A549 (cell line): ENCODE results near the gene GALNT15. TPM values are rescaled to one million over a fixed set of nuclear protein-coding genes. Genes with fewer than 3 reads are reported as not detected.

Experiments used
- ATAC-seq, 2 experiments: fragments of 200-7000 bp in 1 of 2; fragments of >200 bp in 1 of 2; cut with Nextera tagmentation in 1 of 2; cut with Tn5 transposase in 1 of 2; 3 replicates each; pipeline versions ENCODE4 v1.8.0 to v1.9.1; 2018 to 2020; ENCODE audit warnings: mild to moderate bottlenecking in 1 of 2, moderate library complexity in 1 of 2
- CTCF ChIA-PET: fragments of 300-600 bp; sonication (Branson Sonifier 250); formaldehyde crosslinking; extraction: SDS; loops from one replicate; lab custom pipeline; 2021; ENCODE audit warnings: antibody characterized with exemption, inconsistent platforms; lab: Yijun Ruan, JAX
- POLR2A ChIA-PET: fragments of 350-600 bp; formaldehyde crosslinking; extraction: SDS; loops from one replicate; lab custom pipeline; 2021; ENCODE audit warnings: antibody characterized with exemption, inconsistent platforms; lab: Yijun Ruan, JAX
- DNase-seq, 2 experiments: peaks; one replicate each; pipeline versions ENCODE4 v3.0.0 to v3.0.0-alpha.2; 2011 to 2016; ENCODE audit warnings: low read depth in 1 of 2, low spot score in 1 of 2
- FAIRE-seq: peaks from 2 replicates; lab custom pipeline; 2011; peaks lifted over from hg19 to GRCh38; lab: Jason Lieb, UNC
- H3K27ac ChIP-seq, 2 experiments: fragments of >200 bp; sonication (Bioruptor Twin); formaldehyde crosslinking; 3 replicates each; pipeline ENCODE4 v1.5.1; 2016 to 2017
- H3K4me1 ChIP-seq: fragments of >200 bp; sonication (Bioruptor Twin); formaldehyde crosslinking; 3 replicates; pipeline ENCODE4 v1.6.1; 2016
- H3K4me2 ChIP-seq: fragments of >200 bp; sonication (Bioruptor Twin); formaldehyde crosslinking; 3 replicates; pipeline ENCODE4 v1.6.1; 2016
- H3K4me3 ChIP-seq: fragments of >200 bp; sonication (Bioruptor Twin); formaldehyde crosslinking; 3 replicates; pipeline ENCODE4 v1.5.1; 2016
- H3K9me3 ChIP-seq: fragments of >200 bp; sonication (Bioruptor Twin); formaldehyde crosslinking; 3 replicates; pipeline ENCODE4 v1.6.1; 2016
- ATOH8 ChIP-seq: fragments of 250-450 bp; sonication (Bioruptor Pico); IDR thresholded peaks from 2 replicates; pipeline ENCODE4 v1.5.0; 2020; ENCODE audit warnings: low read depth, mild to moderate bottlenecking, moderate library complexity
- CEBPB ChIP-seq, 2 experiments: fragments of >200 bp in 1 of 2; sonication (Bioruptor Twin) in 1 of 2; formaldehyde crosslinking in 1 of 2; IDR thresholded peaks; 2 replicates each; pipeline ENCODE4 v1.6.1; 2012 to 2016
- CHD2 ChIP-seq: fragments of 150-350 bp; IDR thresholded peaks from 2 replicates; pipeline ENCODE4 v1.6.1; 2014; ENCODE audit warnings: low read length; ENCODE audit not compliant: partially characterized antibody
- CHD4 ChIP-seq: fragments of 200-600 bp; sonication (generic); IDR thresholded peaks from 2 replicates; pipeline ENCODE4 v1.6.1; 2016; ENCODE audit warnings: antibody characterized with exemption, mild to moderate bottlenecking, borderline replicate concordance
- EP300 ChIP-seq, 2 experiments: fragments of >200 bp; sonication (Bioruptor Twin); formaldehyde crosslinking; IDR thresholded peaks; 2 replicates in 1 of 2; 3 replicates in 1 of 2; pipeline ENCODE4 v1.6.1; 2016 to 2017
- GATA3 ChIP-seq: IDR thresholded peaks from 2 replicates; pipeline ENCODE4 v1.6.1; 2012; ENCODE audit warnings: borderline replicate concordance
- HDAC2 ChIP-seq: fragments of 200-600 bp; sonication (generic); IDR thresholded peaks from 2 replicates; pipeline ENCODE4 v1.6.1; 2016
- HES2 ChIP-seq: fragments of >200 bp; sonication (Bioruptor Twin); formaldehyde crosslinking; IDR thresholded peaks from 2 replicates; pipeline ENCODE4 v1.6.1; 2016
- HMGXB4 ChIP-seq: fragments of 250-450 bp; sonication (Bioruptor Pico); IDR thresholded peaks from 2 replicates; pipeline ENCODE4 v1.5.0; 2021; ENCODE audit warnings: mild to moderate bottlenecking, moderate library complexity, borderline replicate concordance
- HOXA7 ChIP-seq: fragments of 250-450 bp; sonication (Bioruptor Pico); IDR thresholded peaks from 2 replicates; pipeline ENCODE4 v1.5.0; 2020; ENCODE audit warnings: mild to moderate bottlenecking, moderate library complexity
- HOXB5 ChIP-seq: fragments of 250-450 bp; sonication (Bioruptor Pico); IDR thresholded peaks from 2 replicates; pipeline ENCODE4 v1.5.0; 2020; ENCODE audit warnings: mild to moderate bottlenecking, moderate library complexity
- JUNB ChIP-seq: fragments of >200 bp; sonication (Bioruptor Twin); formaldehyde crosslinking; IDR thresholded peaks from 2 replicates; pipeline ENCODE4 v1.6.1; 2016
- KDM1A ChIP-seq: fragments of 200-600 bp; sonication (generic); IDR thresholded peaks from 2 replicates; pipeline ENCODE4 v1.6.1; 2016; ENCODE audit warnings: low read depth, mild to moderate bottlenecking
- MAFK ChIP-seq: fragments of 450-650 bp; IDR thresholded peaks from 2 replicates; pipeline ENCODE4 v1.6.1; 2014; ENCODE audit not compliant: partially characterized antibody
- MAZ ChIP-seq: fragments of 150-350 bp; IDR thresholded peaks from 2 replicates; pipeline ENCODE4 v1.6.1; 2014; ENCODE audit warnings: antibody characterized with exemption, low read depth, low read length, borderline replicate concordance
- NFE2L2 ChIP-seq: fragments of 150-350 bp; conservative IDR thresholded peaks from 2 replicates; pipeline ENCODE4 v1.6.1; 2014; ENCODE audit warnings: low read length
- NPAS2 ChIP-seq: fragments of 250-450 bp; sonication (Bioruptor Pico); IDR thresholded peaks from 2 replicates; pipeline ENCODE4 v1.8.0; 2022; ENCODE audit warnings: mild to moderate bottlenecking, moderate library complexity, borderline replicate concordance
- NR3C1 ChIP-seq: fragments of >200 bp; sonication (Bioruptor Twin); formaldehyde crosslinking; IDR thresholded peaks from 3 replicates; pipeline ENCODE4 v1.6.1; 2017
- PBX3 ChIP-seq: IDR thresholded peaks from 2 replicates; pipeline ENCODE4 v1.6.1; 2012
- PHF8 ChIP-seq: fragments of 200-600 bp; sonication (generic); IDR thresholded peaks from 2 replicates; pipeline ENCODE4 v1.6.1; 2016; ENCODE audit warnings: low read depth, mild to moderate bottlenecking, antibody characterized with exemption, moderate library complexity, borderline replicate concordance
- POLR2A ChIP-seq: IDR thresholded peaks from 2 replicates; pipeline ENCODE4 v1.6.1; 2012; ENCODE audit warnings: mild to moderate bottlenecking, low read length
- RCOR1 ChIP-seq: fragments of 150-350 bp; IDR thresholded peaks from 2 replicates; pipeline ENCODE4 v1.6.1; 2014; ENCODE audit warnings: antibody characterized with exemption, low read length, low read depth
- RFX5 ChIP-seq: fragments of 450-650 bp; IDR thresholded peaks from 2 replicates; pipeline ENCODE4 v1.7.1; 2014; ENCODE audit warnings: antibody characterized with exemption, mild to moderate bottlenecking, moderate library complexity
- RNF2 ChIP-seq: fragments of 200-600 bp; sonication (generic); IDR thresholded peaks from 2 replicates; pipeline ENCODE4 v1.6.1; 2016; ENCODE audit warnings: low read depth, mild to moderate bottlenecking, antibody characterized with exemption, moderate library complexity, borderline replicate concordance
- SREBF2 ChIP-seq: fragments of 450-650 bp; IDR thresholded peaks from 2 replicates; pipeline ENCODE4 v1.6.1; 2014; ENCODE audit warnings: mild to moderate bottlenecking, moderate library complexity
- USF2 ChIP-seq: fragments of 450-650 bp; IDR thresholded peaks from 2 replicates; pipeline ENCODE4 v1.6.1; 2014; ENCODE audit warnings: antibody characterized with exemption
- ZC3H11A ChIP-seq: fragments of 450-650 bp; IDR thresholded peaks from 2 replicates; pipeline ENCODE4 v1.6.1; 2014; ENCODE audit warnings: antibody characterized with exemption, mild to moderate bottlenecking
- ZSCAN20 ChIP-seq: fragments of 250-450 bp; sonication (Bioruptor Pico); IDR thresholded peaks from 2 replicates; pipeline ENCODE4 v1.8.0; 2022; ENCODE audit warnings: mild to moderate bottlenecking, moderate library complexity
- WGBS: methylation state at CpG from one replicate; pipeline ENCODE4 v1.1.6; 2017; ENCODE audit errors: missing lambda C conversion rate; 5-methylcytosine and 5-hydroxymethylcytosine counted together
- polyA plus RNA-seq, 4 experiments: library from polyadenylated mRNA; depleted of rRNA in 3 of 4; stranded (reverse); fragments of >200 nt; fragmentation: RNase III in 1 of 4; extraction: RNeasy Plus Mini Kit Qiagen cat#74134 plus additional on column Dnase treatment in 1 of 4; gene quantifications; 2 replicates in 3 of 4; 3 replicates in 1 of 4; pipeline ENCODE4 v1.2.3, GENCODE V29; 2011 to 2017

The GALNT15 gene
- polyA plus RNA-seq, 2 of the 4 experiments (the other 2 are of a cell fraction), result 0.04 TPM; not detected in 1

- no peak for TF ChIP-seq NPAS2 (CRISPR knock-in tag)
Measured at GRCh38 chr3:16179261-16179660, 4.8 kb downstream of the GALNT15 start (continued).

- no peak for FAIRE-seq
- ChIA-PET CTCF (interaction anchor here (1.0 to 19.6 kb wide), 16 partner anchors 10 to 367 kb away, joined by 3 to 373 read pairs (median 8); no protein-coding TSS in a partner anchor), POLR2A (no interaction called here)
- Histone ChIP-seq H3K4me3 (no peak overlapping the region), H3K9me3 (no peaks in the 10 kb centered on the region), H3K4me2 (no peak overlapping the region), H3K27ac (peak overlapping the region in 1 of 2 experiments; percentile 33; a peak in 2 of 6 replicates), H3K4me1 (peaks cover 29% of the 10 kb centered on the region; the same call in 2 of the 3 replicates)
- no peak for TF ChIP-seq NFE2L2
- no peak for TF ChIP-seq USF2
- TF ChIP-seq GATA3, result no peak
- no peak for TF ChIP-seq RCOR1
- no peak for TF ChIP-seq MAZ
- TF ChIP-seq ZC3H11A, result no peak
- TF ChIP-seq HES2, result no peak
- no peak for TF ChIP-seq HOXA7
- TF ChIP-seq CHD2, result no peak
- TF ChIP-seq ZSCAN20 (CRISPR knock-in tag), result no peak
- TF ChIP-seq ATOH8 (CRISPR knock-in tag), result no peak
- DNase-seq, result no peak
- 82% methylated on average over 15 of the region's 15 CpGs for whole genome bisulfite sequencing
- ATAC-seq, result no peak
Measured at GRCh38 chr3:16179771-16180736, 5.6 kb downstream of the GALNT15 start.

GRCh38 chr3:16180737-16181134, 6.3 kb downstream of the GALNT15 start:
- TF ChIP-seq MAFK, result peak; percentile 12
- 0 out of 2 replicates have a peak, but pooled peaks have one; percentile 39 for TF ChIP-seq HDAC2
- TF ChIP-seq CHD4, result no peak
- 0 out of 2 replicates have a peak, but pooled peaks have one; percentile 16 for TF ChIP-seq KDM1A
- no peak for DNase-seq
- Histone ChIP-seq H3K9me3 (no peaks in the 10 kb centered on the region), H3K27ac (no peak overlapping the region), H3K4me2 (no peak overlapping the region), H3K4me3 (no peak overlapping the region), H3K4me1 (peaks cover 29% of the 10 kb centered on the region; the same call in 2 of the 3 replicates)
- no peak for FAIRE-seq
- 91% methylated on average over 3 of the region's 3 CpGs for WGBS
- ChIA-PET POLR2A (no interaction called here), CTCF (interaction anchor here (1.1 to 19.6 kb wide), 6 partner anchors 29 to 368 kb away, joined by 3 to 373 read pairs (median 6); no protein-coding TSS in a partner anchor)
- ATAC-seq, result no peak

GRCh38 chr3:16181361-16181760, 6.9 kb downstream of the GALNT15 start:
- ATAC-seq (no peak), DNase-seq (no peak), FAIRE-seq (no peak)
- WGBS, result 68% methylated on average over 6 of the region's 6 CpGs
- TF ChIP-seq HMGXB4, result no peak
- no peak for TF ChIP-seq HOXB5 (CRISPR knock-in tag)
- TF ChIP-seq EP300 (IDR thresholded peaks at IDR 0.05), result no peak
- no peak for TF ChIP-seq PBX3
- no peak for TF ChIP-seq MAZ
- TF ChIP-seq PHF8, result no peak
- no peak for TF ChIP-seq NR3C1
- no peak for TF ChIP-seq SREBF2
- TF ChIP-seq JUNB, result no peak
- TF ChIP-seq RFX5, result no peak
- TF ChIP-seq POLR2A, result no peak
- TF ChIP-seq RNF2, result no peak
- TF ChIP-seq CEBPB (IDR thresholded peaks at IDR 0.05), result no peak
- Histone ChIP-seq H3K27ac (peak overlapping the region in 1 of 2 experiments; percentile 18; a peak in 2 of 6 replicates), H3K4me1 (peaks cover 28% of the 10 kb centered on the region; the same call in 2 of the 3 replicates), H3K9me3 (no peaks in the 10 kb centered on the region), H3K4me2 (no peak overlapping the region), H3K4me3 (no peak overlapping the region)
- ChIA-PET POLR2A (no interaction called here), CTCF (interaction anchor here (0.6 to 19.6 kb wide), 8 partner anchors 8 to 369 kb away, joined by 3 to 373 read pairs (median 4); partner anchors contain the start of gene GALNT15)
